Right ventricle myocardium superior (tissue), 1 donor: ENCODE results near the gene DHX35. TPM values are rescaled to one million over a fixed set of nuclear protein-coding genes. Genes with fewer than 3 reads are reported as not detected.
"Not testable (repeated sequence)": the region's sequence is repeated elsewhere in the genome, so short reads cannot be mapped to it uniquely, and the experiment has no call there.

Experiments
- ATAC-seq: fragments of 200-7000 bp; cut with Tn5 transposase; one replicate; pipeline ENCODE4 v1.9.1; 2020; ENCODE audit warnings: mild to moderate bottlenecking; ENCODE audit not compliant: poor library complexity
- DNase-seq: peaks from one replicate; pipeline ENCODE4 v3.0.0-alpha.2; 2020
- intact Hi-C: fragments of 100-400 bp; cut with DNase I; formaldehyde crosslinking; loops from one replicate; pipeline ENCODE4 v1.11.2; 2022
- total RNA-seq: library from RNA; stranded (reverse); fragmentation: NEBNext Ultra II Directional; extraction: Animal tissue kit (Norgen Biotek cat#: 25700); gene quantifications from one replicate; pipeline ENCODE4 v1.2.1, GENCODE V29; 2021
- donor health status: DM: no; HTN: yes; CAD: no; lungs with severe emphysema.

The DHX35 gene
- total RNA-seq, 1 donor from 2014 or later: 14.4 TPM

GRCh38 chr20:38935967-38936407, 26.2 kb upstream of the DHX35 start:
- DNase-seq (no peak), ATAC-seq (no peak)
- intact Hi-C loops: no loop called here

- ATAC-seq: no peak
- no peak for DNase-seq
- intact Hi-C loops: no loop called here
Measured at GRCh38 chr20:38937000-38937399, 25.1 kb upstream of the DHX35 start.

GRCh38 chr20:38937978-38938473, 24.1 kb upstream of the DHX35 start:
- intact Hi-C loops: no loop called here
- no peak for DNase-seq
- ATAC-seq: no peak

- no peak for ATAC-seq
- no peak for DNase-seq
- intact Hi-C loops: no loop called here
Measured at GRCh38 chr20:38939686-38940085, 22.5 kb upstream of the DHX35 start.

GRCh38 chr20:38940644-38941043, 21.5 kb upstream of the DHX35 start:
- DNase-seq (no peak), ATAC-seq (no peak)
- intact Hi-C loops: no loop called here

- intact Hi-C loops: no loop called here
- ATAC-seq (no peak), DNase-seq (no peak)
Measured at GRCh38 chr20:38941726-38942389, 20.3 kb upstream of the DHX35 start.

- DNase-seq (no peak), ATAC-seq (no peak)
- intact Hi-C loops: no loop called here
Measured at GRCh38 chr20:38945012-38945411, 17.1 kb upstream of the DHX35 start.

- intact Hi-C loops: no loop called here
Measured at GRCh38 chr20:38946836-38947235, 15.3 kb upstream of the DHX35 start.

GRCh38 chr20:38947931-38948362, 14.2 kb upstream of the DHX35 start:
- no peak for ATAC-seq
- no peak for DNase-seq
- intact Hi-C loops: no loop called here

More at GRCh38 chr20:38946836-38947235, 15.3 kb upstream of the DHX35 start:
- ATAC-seq (no peak), DNase-seq (no peak)

- no peak for ATAC-seq
- intact Hi-C loops: no loop called here
- no peak for DNase-seq
Measured at GRCh38 chr20:38950254-38950653, 11.9 kb upstream of the DHX35 start.

- no peak for ATAC-seq
- no peak for DNase-seq
- intact Hi-C loops: no loop called here
Measured at GRCh38 chr20:38951611-38952010, 10.5 kb upstream of the DHX35 start.

GRCh38 chr20:38952153-38952552, 10.0 kb upstream of the DHX35 start:
- intact Hi-C loops: no loop called here
- ATAC-seq: no peak
- no peak for DNase-seq

- ATAC-seq (no peak), DNase-seq (no peak)
- intact Hi-C loops: no loop called here
Measured at GRCh38 chr20:38953630-38954340, 8.4 kb upstream of the DHX35 start.

GRCh38 chr20:38957235-38957876, 4.8 kb upstream of the DHX35 start:
- DNase-seq (no peak), ATAC-seq (no peak)
- intact Hi-C loops: no loop called here

GRCh38 chr20:38957915-38958485, 4.1 kb upstream of the DHX35 start:
- intact Hi-C loops: no loop called here
- no peak for DNase-seq

GRCh38 chr20:38960187-38960687, 1.9 kb upstream of the DHX35 start:
- DNase-seq, ATAC-seq, intact Hi-C loops: not testable (repeated sequence)

More at GRCh38 chr20:38957915-38958485, 4.1 kb upstream of the DHX35 start:
- no peak for ATAC-seq

GRCh38 chr20:38961530-38962043, 557 bp upstream of the DHX35 start:
- intact Hi-C loops: no loop called here
- ATAC-seq: no peak
- no peak for DNase-seq

GRCh38 chr20:38962928-38963401, 821 bp downstream of the DHX35 start:
- ATAC-seq (no peak), DNase-seq (no peak)
- intact Hi-C loops: no loop called here

GRCh38 chr20:38963745-38964144, 1.6 kb downstream of the DHX35 start:
- intact Hi-C loops: no loop called here
- DNase-seq (no peak), ATAC-seq (no peak)
